Upper lobe of right lung (tissue), 1 donor: ENCODE results near the gene EVPLL. TPM values are rescaled to one million over a fixed set of nuclear protein-coding genes. Genes with fewer than 3 reads are reported as not detected.
"Not testable (repeated sequence)": the region's sequence is repeated elsewhere in the genome, so short reads cannot be mapped to it uniquely, and the experiment has no call there.

Source experiments
- ATAC-seq: fragments of 200-7000 bp; cut with Tn5 transposase; one replicate; pipeline ENCODE4 v1.9.1; 2020; ENCODE audit warnings: mild to moderate bottlenecking, moderate library complexity
- DNase-seq: peaks from one replicate; pipeline ENCODE4 v3.0.0-alpha.2; 2020
- H3K27ac ChIP-seq: fragments of 200-600 bp; one replicate; pipeline ENCODE4 v1.8.0; 2022
- H3K27me3 ChIP-seq: fragments of 200-600 bp; one replicate; pipeline ENCODE4 v1.8.0; 2022; ENCODE audit warnings: mild to moderate bottlenecking
- H3K36me3 ChIP-seq: fragments of 200-600 bp; one replicate; pipeline ENCODE4 v1.8.0; 2022
- H3K4me1 ChIP-seq: fragments of 200-600 bp; one replicate; pipeline ENCODE4 v1.8.0; 2022
- H3K4me3 ChIP-seq: fragments of 200-600 bp; one replicate; pipeline ENCODE4 v1.8.0; 2022; ENCODE audit warnings: mild to moderate bottlenecking
- H3K9me3 ChIP-seq: fragments of 200-600 bp; one replicate; pipeline ENCODE4 v1.8.0; 2022
- CTCF ChIP-seq: fragments of 200-600 bp; IDR thresholded peaks from one replicate; pipeline ENCODE4 v1.8.0; 2022; ENCODE audit warnings: antibody characterized with exemption
- intact Hi-C: fragments of 100-400 bp; cut with DNase I; formaldehyde crosslinking; loops from one replicate; pipeline ENCODE4 v1.11.0; 2022
- long read RNA-seq: library from polyadenylated mRNA; unstranded; transcript quantifications from one replicate; pipeline ENCODE4 v2.0.0, GENCODE V29; 2021
- total RNA-seq: library from RNA; stranded (reverse); fragmentation: NEBNext Ultra II Directional; extraction: Animal tissue kit (Norgen Biotek cat#: 25700); gene quantifications from one replicate; pipeline ENCODE4 v1.2.1, GENCODE V29; 2021
- donor health status: DM: no; HTN: yes; CAD: no; lungs with severe emphysema.

Gene EVPLL
- total RNA-seq: 1.8 TPM
- long read RNA-seq, partial matches to known transcripts: 0 of 2 reads
- long read RNA-seq, other reads (novel, unspliced or antisense): 2 of 2 reads

GRCh38 chr17:18377437-18378204 lies at the start of gene EVPLL:
TSS of gene EVPLL (plus strand) at chr17:18377778. CDS start at chr17:18380938, 3,160 bp downstream.
- Histone ChIP-seq H3K36me3 (no peaks in the 10 kb centered on the region), H3K27me3 (peaks cover 4% of the 10 kb centered on the region), H3K27ac (peak within 1 kb of the TSS; percentile 72), H3K4me3 (peak within 1 kb of the TSS; percentile 16), H3K4me1 (no peaks in the 10 kb centered on the region), H3K9me3 (peaks cover 5% of the 10 kb centered on the region)
- no peak for TF ChIP-seq CTCF
- DNase-seq: peak; percentile 94
- intact Hi-C loops: no loop called here
- peak; percentile 93 for ATAC-seq

- Histone ChIP-seq H3K9me3 (no peaks in the 10 kb centered on the region), H3K4me1 (no peaks in the 10 kb centered on the region), H3K4me3 (no peak overlapping the region), H3K27me3 (no peaks in the 10 kb centered on the region), H3K27ac (no peak overlapping the region), H3K36me3 (peaks cover 95% of the 10 kb centered on the region)
- intact Hi-C loops: no loop called here
- DNase-seq: no peak
- TF ChIP-seq CTCF: no peak
- no peak for ATAC-seq
These were observed 48.9 kb upstream of the EVPLL start for GRCh38 chr17:18328643-18329204.

- intact Hi-C loops: no loop called here
These were observed 45.7 kb upstream of the EVPLL start for GRCh38 chr17:18331879-18332278.

GRCh38 chr17:18332909-18333489 lies 44.6 kb upstream of the EVPLL start:
- DNase-seq (no peak), ATAC-seq (no peak)
- Histone ChIP-seq H3K27ac (no peak overlapping the region), H3K36me3 (peaks cover 69% of the 10 kb centered on the region), H3K27me3 (no peaks in the 10 kb centered on the region), H3K9me3 (no peaks in the 10 kb centered on the region), H3K4me3 (no peak overlapping the region), H3K4me1 (no peaks in the 10 kb centered on the region)
- intact Hi-C loops: no loop called here
- TF ChIP-seq CTCF: no peak

More at GRCh38 chr17:18331879-18332278, 45.7 kb upstream of the EVPLL start:
- DNase-seq (no peak), ATAC-seq (no peak)
- Histone ChIP-seq H3K4me1 (no peaks in the 10 kb centered on the region), H3K27me3 (no peaks in the 10 kb centered on the region), H3K4me3 (no peak overlapping the region), H3K36me3 (peaks cover 80% of the 10 kb centered on the region), H3K9me3 (no peaks in the 10 kb centered on the region), H3K27ac (no peak overlapping the region)
- no peak for TF ChIP-seq CTCF

- DNase-seq, H3K27me3 ChIP-seq, ATAC-seq, H3K4me3 ChIP-seq, H3K9me3 ChIP-seq, intact Hi-C loops, H3K27ac ChIP-seq, H3K4me1 ChIP-seq: not testable (repeated sequence)
- peaks cover 35% of the 10 kb centered on the region for H3K36me3 ChIP-seq
These were observed 39.4 kb upstream of the EVPLL start for GRCh38 chr17:18338158-18338557.

GRCh38 chr17:18339933-18340332 lies 37.6 kb upstream of the EVPLL start:
- intact Hi-C loops: no loop called here
- ATAC-seq (no peak), DNase-seq (no peak)
- no peaks in the 10 kb centered on the region for H3K27me3 ChIP-seq
- no peaks in the 10 kb centered on the region for H3K9me3 ChIP-seq
- no peak for TF ChIP-seq CTCF
- H3K36me3 ChIP-seq: peaks cover 28% of the 10 kb centered on the region
- H3K4me1 ChIP-seq: no peaks in the 10 kb centered on the region
- H3K4me3 ChIP-seq: no peak overlapping the region
- H3K27ac ChIP-seq: no peak overlapping the region
